Mammary epithelial cell (primary cell): Measurements from ENCODE around the gene DHRS11.

Experiments used
- CTCF ChIP-seq, 2 donors: IDR thresholded peaks in 1 of 2; conservative IDR thresholded peaks in 1 of 2; 2 replicates each; pipeline ENCODE4 v1.5.1; 2011 to 2012; ENCODE audit warnings: inconsistent platforms in 2 of 2, low read length in 2 of 2, mild to moderate bottlenecking in 2 of 2, control low read depth in 1 of 2, low read depth in 1 of 2; ENCODE audit not compliant: insufficient read depth in 1 of 2; ENCODE audit errors: extremely low read depth in 1 of 2
- EZH2 ChIP-seq: IDR thresholded peaks from 2 replicates; pipeline ENCODE4 v1.6.1; 2012; ENCODE audit warnings: low read length, inconsistent platforms, borderline replicate concordance

- no peak for TF ChIP-seq CTCF (conservative IDR thresholded peaks at IDR 0.05 in 1 of 2, IDR thresholded peaks at IDR 0.05 in 1 of 2; ENCODE audit: extremely low read depth in 1 of 2, insufficient read depth in 1 of 2, low read depth in 1 of 2, low read length in 2 of 2)
- TF ChIP-seq EZH2, result no peak
Observed at GRCh38 chr17:36643086-36643685, 51.5 kb downstream of the DHRS11 start.
